DMS 273 treated with DMSO at 0.1 percent for 48 hours (cell line): Measurements from ENCODE around the gene SNF8.

ENCODE experiments used
- DNase-seq: peaks from one replicate; lab custom pipeline; 2025; lab: John Stamatoyannopoulos, UW

SNF8 gene

DNA sequence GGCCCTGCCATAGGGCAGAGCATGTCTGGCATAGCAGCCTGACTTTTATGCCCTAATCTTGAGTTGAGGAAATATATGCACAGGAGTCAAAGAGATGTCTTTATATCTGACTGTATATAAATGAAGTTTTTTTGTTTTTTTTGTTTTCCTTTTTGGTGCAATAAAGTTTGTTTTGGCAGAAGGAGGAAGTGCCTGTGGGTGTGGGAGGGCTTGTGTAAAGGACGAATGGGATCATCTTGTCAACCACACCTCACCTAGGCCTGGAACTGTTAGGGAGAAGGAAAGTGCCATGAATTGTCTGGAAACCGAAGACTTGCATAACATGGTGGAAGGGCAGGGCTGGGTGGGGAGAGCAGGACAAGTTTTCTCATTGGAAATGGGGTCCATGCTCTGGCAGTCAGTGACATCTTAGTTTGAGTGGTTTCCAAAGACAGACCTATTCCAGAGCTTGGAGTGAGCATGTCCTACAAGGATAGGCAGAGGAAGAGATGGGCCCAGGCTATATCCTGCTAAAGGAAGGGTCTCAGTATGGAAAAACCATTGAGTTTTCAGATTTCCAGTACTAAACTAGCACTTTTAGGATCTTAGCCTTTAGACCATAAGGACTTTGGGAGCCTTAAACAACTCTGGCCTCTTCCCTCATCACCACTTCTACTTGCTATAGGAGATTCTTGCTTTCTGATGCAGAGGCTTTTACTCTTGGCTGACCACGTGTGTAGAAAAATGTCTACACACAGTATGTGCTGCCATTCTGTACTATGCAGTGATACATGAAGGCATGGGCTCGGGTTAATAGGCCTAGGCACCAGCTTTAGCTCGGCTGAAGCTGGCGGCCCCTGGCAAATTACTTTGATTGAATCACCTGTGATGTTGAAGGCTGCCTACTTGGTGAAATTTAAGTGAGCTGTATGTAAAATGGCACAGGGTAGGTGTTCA lies 15.5 kb downstream of the SNF8 start:
- no peak for DNase-seq

DNA sequence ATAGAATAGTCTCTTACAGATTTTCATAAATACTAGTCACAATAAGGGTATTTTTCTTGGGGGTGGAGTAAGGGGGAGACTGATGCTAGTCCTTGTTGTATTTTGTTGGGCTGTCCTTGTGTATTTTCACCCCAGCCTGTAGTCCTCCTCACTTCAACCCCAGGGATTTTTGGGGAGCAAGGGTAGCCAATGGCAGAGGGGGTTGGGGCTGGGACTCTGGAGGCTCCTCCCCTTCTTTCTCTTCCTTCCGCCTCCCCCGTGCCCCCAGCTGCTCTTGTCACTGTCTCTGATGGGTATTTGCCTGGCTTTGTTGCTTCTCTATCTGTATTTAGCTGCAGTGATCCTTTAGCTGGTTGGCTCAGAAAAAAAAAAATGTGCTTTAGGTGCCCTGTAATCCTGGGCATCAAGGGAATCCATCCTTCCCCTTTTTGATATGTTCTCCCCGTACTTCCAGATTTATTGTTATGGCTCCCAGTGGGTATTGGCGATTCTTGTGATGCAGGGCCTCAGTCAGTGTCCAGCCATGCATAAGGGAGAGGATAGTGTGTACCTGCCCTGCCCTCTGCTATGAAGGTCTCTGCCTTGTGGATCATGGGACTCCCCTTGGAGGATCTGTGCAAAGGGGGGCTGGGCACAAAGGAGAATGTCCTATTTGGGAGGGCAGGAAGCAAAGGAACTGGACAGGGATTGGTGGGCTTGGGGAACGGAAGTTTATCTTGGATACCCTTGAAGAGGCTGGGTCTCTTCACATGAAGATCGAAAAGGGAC lies 16.5 kb downstream of the SNF8 start:
- DNase-seq, result no peak

DNA sequence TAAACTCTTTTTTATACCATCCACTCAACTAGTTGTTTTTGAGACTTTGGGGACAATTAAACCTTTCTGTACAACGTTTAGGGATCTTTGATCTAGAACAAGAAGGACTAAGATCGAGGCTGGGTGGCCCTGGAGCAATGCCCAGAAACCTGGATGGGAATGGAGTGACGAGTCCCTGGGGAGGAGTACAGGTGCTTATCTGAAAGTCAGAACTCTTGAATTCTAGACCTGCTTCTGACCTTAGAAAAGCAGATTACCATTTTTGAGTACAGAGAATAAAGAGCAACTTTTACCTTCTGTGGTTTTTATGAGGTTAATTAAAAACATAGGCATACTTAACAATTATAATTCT lies 18.7 kb downstream of the SNF8 start:
- no peak for DNase-seq

DNA sequence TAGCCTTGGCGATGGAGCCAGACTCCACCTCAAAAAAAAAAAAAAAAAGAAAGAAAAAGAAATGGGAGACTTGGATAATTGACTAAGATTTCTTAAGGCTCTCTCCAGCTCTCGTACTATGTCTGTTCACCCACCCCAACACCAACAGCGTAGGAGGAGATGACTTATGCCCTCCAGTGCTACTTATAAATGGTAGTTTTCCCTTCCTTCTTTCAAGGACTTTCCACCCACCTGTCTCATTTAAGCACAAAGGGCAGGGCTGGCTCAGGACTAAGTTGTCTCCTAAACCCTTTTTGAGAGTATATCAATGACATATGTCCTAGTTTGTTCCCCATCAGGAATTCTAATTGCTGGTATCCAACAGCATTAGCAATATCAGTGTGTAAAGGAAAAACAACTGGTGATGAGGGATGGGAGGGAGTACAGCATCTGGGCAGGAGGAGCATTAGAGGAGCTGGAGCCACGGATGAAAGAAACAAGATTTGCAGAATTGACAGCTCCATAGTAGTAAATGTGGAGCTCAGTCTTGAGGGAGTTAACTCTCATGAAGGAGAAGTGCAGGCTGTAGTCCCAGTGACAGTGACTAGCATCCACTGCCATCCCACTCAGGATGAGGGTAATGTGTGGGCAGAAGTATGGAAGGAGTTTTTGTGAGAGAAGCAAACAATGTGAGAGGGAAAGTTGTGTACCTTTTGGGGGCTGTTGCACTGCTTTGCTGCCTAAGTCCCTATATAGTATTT lies 19.2 kb downstream of the SNF8 start:
- no peak for DNase-seq

DNA sequence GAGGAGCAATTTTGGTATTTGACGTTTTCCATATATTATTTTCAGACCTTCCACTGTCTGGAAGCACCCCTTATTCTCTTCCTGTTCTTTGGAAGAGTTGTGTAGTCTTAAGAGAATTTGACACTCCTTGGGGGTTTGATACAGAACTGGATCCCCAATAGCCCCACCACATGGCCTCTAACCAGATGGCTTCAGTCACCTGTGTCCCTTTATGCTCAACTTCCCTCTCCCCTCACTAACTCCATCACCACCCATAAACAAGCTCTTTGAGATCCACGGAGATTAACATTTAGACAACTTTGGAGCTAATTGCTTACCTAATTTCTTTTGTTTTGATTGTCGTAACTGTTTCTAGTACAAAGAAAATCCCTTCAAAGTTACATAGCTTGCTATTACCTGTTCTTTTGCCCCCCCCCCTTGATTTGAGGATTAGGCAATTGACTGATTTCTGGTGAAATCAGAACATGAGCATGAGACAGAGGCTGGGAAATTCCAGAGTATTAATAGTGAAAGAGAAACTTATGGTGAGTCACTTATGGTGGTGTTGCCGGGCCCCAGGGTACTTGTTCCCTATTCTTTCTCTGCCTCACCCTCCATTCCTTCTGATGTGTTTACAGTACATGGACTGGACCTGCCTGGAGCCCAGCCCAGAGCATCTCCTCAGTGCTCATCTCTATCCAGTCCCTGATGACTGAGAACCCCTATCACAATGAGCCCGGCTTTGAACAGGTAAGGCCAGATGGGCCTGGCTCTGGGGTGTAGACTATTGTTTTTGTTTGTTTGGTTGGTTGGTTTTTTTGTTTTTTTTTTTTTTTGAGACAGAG lies 29.0 kb downstream of the SNF8 start:
- DNase-seq, result no peak

DNA sequence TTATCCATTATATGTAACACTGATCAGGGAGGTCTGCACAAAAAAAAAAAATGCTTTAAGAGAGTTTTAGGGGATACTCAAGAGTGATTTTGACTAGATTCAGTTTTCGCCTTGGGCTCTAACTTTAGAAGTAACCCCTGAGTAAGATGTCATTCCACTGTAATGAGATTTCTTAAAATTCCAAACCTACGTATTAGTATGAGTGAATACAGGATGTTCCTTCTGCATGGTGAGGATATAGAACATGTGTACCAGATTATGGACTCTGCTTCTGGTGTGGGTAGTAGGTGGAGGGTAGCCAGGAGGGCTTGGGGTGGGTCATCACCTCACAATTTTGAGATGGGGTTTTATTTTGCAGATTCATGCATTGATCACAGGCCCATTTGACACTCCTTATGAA lies 32.2 kb downstream of the SNF8 start:
- DNase-seq, result no peak

DNA sequence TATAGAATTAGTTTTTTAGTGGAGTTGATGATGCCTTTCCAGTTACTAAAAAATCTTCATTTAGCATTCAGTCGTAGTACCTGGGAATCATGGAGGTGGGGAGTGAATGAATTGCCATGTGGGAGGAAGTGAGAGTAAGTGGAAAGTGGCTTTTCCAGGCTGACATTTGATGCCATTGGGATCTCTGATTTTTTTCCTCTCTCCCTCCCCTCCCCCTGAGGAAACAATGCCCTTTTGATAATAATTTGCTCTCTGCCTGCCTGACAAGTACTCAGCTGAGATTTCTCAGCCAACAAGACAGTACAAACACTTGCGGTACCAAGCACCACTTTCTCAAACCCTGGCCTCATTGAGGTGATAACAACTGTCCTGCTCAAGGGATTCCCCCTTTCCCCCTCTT lies 34.3 kb downstream of the SNF8 start:
- no peak for DNase-seq

DNA sequence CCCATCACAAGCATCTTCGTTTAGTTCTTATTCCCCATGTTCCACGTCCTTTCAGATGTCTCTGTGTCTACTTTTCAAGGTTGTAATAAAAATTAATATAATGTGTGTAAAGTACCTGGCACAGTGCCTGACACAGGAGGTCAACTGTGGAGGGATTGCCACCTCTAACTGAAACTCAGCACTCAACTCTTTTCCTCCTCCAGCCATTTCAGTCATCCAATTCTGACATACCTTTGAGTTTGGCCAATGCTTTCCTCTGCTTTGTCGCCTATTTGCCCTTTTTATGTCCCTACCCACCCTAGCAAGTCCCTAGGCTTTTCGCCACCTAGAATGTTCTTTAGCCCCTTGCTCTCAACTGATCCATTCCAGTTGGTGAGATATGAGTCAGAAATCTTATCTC lies 34.9 kb downstream of the SNF8 start:
- DNase-seq, result no peak

DNA sequence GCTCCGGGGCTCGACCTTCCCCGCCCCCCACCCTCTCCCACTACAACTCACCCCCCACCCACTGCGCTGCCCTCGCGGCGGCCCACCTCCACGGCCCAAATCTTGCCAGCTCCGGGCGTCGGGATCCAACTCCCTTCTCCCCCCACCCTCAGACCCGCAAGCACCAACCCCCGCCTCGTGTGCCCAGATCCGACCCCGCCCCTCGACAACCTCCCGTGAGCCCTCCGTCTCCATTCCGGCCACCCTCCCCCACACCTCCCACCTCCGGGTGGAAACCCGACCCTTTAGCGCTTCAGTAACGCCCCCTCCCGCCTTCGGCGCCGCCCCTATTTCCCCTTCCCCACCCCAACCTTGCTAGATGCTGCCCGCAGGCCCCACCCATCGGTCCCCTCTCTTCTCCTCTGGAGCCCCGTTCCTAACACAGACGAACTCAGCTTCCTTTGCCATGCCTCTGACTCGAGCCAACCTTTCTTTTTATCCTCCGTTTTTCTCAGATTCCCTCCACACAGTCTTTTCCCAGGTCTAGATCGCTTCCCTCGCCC lies 35.7 kb downstream of the SNF8 start:
- DNase-seq, result peak; percentile 43

DNA sequence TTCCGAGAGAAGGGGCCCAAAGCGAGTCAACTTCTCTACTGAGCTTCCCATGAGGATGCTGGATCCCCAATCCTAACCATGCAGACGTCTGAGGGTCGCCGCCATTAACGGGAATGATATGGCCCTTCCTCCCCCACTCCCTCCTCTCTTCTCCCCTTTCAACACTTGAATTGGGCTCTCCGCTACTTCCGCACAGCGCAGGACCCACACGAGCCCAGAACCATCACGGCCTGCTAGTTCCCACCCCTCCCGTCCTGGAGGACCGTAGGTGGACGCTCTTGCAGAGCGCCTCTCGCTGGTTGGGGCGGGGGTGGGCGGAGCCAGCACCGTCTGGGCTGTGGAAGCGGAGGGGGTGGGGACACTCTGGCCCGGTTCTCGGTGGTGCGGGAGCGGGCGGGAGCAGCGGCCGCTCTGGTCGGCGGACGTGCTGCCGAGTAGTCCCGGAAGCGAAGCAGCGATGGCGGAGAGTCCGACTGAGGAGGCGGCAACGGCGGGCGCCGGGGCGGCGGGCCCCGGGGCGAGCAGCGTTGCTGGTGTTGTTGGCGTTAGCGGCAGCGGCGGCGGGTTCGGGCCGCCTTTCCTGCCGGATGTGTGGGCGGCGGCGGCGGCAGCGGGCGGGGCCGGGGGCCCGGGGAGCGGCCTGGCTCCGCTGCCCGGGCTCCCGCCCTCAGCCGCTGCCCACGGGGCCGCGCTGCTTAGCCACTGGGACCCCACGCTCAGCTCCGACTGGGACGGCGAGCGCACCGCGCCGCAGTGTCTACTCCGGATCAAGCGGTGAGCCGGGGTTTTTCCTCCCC lies 36.4 kb downstream of the SNF8 start, which contains the start of gene UBE2Z:
TSS of gene UBE2Z (plus strand) at position 361 of the 797 bp plus-strand sequence. CDS start at position 458, 97 bp downstream.
- DNase-seq, result peak; percentile 78

DNA sequence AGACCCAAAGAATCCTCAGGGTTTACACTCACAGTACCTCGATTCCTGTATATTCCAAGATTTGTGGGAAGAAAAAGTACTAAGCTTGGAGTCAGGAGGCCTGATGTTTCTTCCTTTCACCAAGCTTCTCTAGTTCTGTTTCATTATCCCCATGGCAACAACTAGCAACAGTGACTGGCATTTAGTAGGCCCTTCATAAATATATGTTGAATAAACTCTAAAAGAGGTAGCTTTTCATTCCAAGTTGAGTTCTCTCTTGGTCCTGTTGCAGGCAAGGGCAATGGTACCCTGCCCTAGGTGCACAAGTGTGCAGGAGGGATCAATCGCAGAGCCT lies 37.0 kb downstream of the SNF8 start:
- DNase-seq, result no peak

DNA sequence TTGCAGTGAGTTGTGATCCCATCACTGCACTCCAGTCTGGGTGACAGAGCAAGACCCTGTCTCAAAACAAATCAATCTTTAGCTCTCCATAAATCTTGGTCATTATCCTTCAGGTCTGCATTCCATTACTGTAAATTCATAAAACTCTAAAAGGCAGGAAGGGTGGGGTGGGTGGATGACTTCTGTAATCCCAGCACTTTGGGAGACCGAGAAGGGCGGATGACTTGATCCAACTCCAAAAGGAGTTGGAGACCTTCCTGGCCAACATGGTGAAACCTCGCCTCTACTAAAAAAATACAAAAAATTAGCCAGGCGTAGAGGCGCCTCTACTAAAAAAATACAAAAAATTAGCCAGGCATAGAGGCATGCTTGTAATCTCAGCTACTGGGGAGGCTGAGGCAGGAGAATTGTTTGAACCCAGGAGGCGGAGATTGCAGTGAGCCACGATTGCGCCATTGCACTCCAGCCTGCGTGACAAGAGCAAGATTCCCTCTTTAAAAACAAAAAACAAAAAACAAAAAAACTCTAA lies 38.6 kb downstream of the SNF8 start:
- DNase-seq, result no peak

DNA sequence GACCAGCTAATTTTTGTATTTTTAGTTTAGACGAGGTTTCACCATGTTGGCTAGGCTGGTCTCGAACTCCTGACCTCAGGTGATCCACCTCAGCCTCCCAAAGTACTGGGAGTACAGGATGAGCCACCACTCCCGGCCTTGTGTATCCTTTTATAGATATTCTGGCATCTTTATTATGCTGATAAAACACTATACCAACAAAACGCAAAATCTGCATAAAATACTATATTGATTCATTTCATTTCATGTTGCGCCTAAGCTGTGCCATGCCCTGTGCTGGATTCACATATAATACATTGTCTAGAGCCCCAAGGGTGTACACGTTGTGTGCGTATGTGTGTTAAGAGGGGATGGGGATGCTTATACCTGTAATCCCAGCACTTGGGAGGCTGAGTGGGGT lies 40.2 kb downstream of the SNF8 start:
- no peak for DNase-seq

DNA sequence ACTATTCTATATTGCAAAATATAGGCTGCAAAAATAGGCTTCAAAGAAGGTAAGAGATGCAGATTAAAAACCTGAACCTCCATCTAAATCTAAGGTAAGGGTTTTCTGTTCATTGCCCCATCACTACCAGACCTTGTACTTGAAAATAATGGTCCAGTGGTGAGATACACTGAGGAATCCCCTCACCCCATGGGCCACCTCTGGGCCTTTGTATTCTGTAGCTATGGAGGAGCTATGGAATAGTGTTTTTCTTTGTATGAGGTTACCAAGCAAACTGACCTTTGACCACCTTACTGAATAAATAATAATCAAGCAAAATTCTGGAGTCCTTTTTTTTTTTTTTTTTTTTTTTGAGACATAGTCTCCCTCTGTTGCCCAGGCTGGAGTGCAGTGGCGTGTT lies 41.2 kb downstream of the SNF8 start:
- DNase-seq, result no peak

DNA sequence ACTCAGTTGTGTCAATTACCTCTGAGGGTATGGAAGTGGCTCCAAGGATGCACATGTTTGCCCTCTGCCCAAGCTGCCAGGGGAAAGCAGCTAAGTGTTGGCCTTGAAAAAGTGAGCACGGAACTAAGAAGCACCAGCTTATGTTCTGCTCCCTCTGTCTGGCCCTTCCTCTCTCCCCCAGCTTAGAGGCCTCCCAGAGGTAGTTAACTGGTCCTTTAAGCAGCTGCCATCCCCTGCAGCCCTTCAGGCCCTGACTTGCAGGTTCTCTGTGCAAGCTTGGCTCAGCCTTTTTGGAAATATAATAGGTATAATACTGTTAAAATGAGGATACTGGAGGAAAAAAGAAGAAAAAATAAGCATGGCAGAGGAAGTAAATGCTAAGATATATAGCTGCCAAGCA lies 43.4 kb downstream of the SNF8 start:
- no peak for DNase-seq

DNA sequence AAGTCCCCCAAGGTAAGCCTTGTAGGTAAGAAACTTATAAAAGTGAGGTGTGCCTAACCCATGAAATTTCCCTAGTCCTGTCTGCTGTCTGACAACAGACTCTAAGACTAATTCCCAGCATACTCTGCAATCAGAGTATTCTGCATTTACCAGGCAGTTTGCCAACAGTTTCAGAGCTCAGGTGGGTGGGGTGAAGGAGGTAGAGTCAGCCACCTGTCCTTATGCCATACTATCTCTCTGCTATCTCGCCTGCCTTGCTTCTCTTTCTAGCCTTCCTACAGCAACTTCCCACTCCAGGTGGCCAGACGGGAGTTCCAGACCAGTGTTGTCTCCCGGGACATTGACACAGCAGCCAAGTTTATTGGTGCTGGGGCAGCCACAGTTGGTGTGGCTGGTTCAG lies 49.8 kb downstream of the SNF8 start:
- DNase-seq, result no peak

DNA sequence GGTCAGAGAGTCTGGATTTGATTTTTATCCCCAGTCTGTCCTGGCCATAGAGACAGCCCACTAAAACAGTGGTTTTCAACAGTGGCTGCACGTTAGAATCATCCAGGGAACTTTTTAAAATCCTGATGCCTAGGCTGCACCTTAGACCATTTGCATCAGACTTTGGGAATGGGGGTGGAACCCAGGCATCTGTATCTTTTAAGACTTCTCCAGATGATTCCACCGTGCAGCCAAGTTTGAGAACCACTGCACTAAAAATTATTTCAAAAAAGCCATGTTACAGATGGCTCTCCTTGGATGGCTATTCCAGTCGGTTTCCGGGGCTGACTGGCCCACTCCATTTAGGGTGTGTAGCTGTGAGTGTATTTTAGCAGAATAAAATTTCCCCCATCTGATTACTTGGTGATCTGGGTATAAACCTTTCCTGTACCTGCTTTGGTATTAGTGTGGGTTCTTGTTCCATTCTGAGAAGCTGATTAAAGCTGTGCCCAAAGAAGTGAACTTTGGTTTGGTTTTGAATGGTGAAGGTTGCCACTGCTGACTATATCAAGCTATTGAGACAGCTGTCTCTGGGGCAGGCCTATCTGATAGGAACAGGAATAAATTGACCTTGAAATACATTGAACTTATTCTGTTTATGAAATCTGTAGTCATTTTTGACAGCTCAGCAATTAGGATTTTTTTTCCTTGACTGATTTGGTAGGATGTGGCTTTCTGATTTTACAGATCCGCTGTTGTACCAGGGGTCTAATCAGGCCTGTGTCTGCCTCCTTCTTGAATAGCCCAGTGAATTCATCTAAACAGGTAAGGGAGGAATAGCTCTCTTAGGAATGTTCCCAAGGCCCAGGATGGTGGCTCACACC lies 50.8 kb downstream of the SNF8 start:
- DNase-seq, result no peak

DNA sequence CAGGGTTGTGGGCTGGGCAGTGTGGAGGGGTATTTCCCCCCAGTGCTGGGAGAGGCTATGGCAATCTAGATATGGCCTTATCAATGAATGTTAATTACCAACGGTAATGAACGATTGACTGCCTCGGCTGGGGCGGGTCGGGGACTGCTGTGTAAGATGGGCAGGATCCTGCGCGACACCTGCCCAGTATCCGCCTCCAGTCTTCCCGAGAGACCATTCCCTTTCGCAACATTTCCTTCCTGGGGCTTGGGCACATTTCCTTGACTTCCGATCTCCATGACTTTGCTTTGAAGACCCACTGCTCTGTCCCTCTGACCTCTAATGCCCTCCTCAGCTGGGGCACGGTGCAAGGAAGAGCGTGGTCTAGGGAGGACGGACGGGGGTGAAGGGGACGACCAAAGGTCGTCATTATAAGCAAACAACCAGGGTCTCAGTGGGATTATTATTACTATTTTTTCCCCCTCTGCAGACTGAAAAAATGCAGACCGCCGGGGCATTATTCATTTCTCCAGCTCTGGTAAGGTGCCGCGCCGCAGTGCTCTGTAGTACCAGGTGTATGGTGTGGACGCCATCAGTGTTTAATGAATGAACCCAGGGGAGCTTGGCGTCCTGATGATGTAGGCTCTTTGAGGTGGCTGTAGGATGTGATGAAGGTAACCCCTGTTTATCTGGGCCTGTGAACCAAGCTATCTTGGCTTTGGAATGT lies 51.5 kb downstream of the SNF8 start:
- no peak for DNase-seq

DNA sequence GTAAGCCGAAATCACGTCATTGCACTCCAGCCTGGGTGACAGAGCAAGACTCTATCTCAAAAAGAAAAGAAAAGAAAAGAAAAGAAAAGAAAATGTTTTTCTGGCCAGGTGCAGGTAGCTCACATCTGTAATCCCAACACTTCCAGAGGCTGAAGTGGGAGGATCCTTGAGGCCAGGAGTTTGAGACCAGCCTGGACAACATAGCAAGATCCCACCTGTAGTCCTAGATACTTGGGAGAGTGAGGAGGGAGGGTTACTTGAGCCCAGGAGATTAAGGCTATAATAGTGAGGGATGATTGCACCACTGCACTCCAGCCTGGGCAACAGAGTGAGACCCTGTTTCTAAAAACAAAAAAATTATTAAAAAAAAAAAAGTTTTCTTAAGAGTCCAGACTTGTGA lies 54.6 kb downstream of the SNF8 start:
- DNase-seq, result no peak
